GM18517 (cell line): Measurements from ENCODE around the gene RGS6.

Experiments used
- ATAC-seq: cut with Tn5 transposase; IDR thresholded peaks from one replicate; pipeline ENCODE4 v1.9.1; 2021; ENCODE audit warnings: mild to moderate bottlenecking, moderate library complexity; ENCODE audit not compliant: unreplicated experiment

The RGS6 gene

DNA sequence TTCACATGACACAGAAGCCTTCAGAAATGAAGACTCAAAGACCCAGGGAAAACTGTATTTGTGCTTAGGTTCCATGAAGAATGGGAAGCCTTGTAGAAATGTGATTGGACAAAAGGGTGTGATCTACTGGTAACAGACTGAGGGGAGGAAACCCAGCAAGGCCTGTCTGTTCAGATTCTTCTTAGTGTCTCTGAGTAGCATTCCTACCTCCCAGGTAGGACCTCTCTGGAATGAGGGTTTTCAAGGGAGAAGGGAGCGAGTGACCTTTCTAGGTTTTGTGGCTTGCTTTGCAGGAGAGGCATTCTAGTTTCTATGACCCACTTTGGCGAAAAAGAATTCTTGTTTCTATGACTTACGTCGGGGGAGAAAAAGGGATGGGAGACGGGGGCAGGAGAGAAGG, 560.0 kb downstream of the RGS6 start:
- ATAC-seq = no peak

DNA sequence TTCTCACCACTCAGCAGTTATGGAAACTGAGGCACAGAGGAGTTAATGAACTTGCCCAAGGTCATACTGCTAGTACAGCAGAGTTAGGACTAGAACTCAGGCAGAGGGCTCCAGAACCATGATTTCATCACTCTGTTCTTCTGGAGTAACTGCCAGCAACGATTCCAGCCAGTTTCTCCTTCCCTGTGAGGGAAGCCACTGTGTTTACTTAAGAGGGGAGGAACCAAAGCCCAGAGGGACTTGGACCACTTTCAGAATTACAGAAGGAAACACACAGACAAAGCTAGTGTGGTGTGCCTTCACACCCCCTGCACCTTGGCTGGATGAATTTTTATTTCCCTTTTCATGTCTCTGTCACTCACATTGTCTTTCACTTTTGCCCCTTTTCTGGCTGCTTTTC, 563.4 kb downstream of the RGS6 start:
- ATAC-seq = no peak

DNA sequence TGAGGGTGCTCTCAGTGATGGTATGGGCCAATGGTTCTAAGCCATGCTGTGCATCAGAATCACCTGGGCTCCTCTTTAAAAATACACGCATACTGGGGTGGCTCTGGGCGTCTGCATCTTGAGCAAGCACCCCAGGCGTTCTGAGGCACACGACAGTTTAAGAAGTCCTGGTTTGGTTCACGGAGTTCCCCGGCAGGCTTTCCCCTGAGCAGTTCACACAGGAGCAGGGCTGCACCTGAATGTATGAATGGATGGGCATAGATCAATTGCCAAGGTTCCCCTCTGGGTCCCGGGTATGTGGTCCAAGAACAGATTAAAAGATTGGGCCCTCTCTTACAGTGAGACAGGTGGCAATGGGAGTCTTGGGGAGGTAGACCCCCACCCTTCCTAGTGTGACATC, 566.4 kb downstream of the RGS6 start:
- no peak for ATAC-seq

DNA sequence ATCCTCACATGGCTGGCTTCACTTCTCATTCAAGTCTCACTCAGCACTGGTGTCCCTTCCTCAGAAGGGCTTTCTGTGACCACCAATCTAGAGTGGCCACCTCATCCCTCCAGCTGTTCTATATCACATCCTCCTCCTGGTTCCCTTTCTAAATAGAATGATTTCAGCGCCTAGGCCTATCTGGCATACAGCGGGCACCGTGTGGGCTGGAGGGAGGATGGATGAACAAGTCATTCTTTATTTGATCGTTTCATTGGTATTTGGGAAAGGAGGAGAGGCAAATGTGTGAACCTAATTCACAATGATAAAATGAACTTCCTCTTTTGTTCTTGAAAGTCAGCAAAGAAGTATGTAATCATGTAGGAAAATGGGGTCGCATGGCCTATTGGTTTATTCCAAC, 567.5 kb downstream of the RGS6 start:
- no peak for ATAC-seq

DNA sequence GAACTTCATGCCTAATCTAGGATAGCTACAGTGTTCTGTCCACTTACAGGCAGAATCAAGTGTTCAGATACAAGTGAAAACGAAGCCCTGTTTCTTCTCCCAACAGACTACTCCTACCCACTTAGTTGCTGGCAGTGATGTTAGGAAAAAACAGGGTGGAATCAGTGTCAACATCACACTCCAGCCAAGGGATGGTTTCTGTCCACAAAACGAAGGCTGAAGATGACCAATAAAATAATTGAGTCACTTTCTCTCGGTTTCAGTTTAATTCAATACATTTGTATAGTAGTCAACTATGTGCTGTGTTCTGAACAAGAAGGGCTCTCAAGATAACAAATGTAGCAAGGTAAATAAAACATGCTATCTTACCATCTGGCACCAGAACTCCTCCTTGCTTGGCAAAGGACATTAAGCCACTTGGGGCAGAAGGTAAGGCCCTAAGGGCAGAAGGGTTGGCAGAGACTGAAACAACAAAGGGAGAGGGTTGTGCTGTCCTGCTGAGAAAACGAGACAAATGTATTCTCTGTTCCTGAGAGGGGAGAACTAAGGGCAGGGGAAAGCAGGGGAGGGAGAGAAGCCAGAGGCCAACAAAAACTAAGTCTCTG, 568.1 kb downstream of the RGS6 start:
- ATAC-seq = no peak

DNA sequence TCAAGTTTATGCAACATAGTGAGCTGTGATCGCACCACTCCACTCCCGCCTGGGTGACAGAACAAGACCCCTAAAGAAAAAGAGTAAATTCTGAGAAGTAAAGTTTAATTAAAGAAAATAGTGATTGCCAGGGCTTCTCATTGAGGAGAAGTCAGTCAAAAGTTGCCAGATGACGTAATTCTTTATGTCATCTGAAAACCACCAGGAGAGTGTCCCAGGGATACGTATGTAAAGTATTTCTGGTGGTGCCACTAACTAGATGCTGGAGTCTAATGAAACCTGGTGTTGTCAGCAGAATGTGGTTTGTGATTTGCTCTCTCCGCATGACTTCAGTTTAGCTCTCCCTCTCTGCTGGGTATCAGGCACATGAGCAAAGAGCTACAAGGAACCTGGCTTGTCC, 569.2 kb downstream of the RGS6 start:
- ATAC-seq = no peak

DNA sequence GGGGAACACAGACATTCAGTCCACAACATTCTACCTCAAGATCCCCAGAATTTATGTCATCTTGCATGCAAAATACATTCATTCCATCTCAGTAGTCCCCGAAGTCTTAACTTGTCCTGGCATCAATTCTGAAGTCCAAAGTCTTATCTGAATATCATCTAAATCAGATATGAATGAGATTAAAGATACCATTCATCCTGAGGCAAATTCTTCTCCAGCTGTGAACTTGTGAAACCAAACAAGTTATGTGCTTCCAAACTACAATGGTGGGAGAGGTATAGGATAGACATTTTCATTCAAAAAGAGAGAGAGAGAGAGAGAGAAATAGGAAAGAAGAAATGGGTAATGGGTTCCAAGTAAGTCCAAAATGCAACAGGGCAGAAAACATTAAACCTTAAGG, 571.0 kb downstream of the RGS6 start:
- ATAC-seq = no peak

DNA sequence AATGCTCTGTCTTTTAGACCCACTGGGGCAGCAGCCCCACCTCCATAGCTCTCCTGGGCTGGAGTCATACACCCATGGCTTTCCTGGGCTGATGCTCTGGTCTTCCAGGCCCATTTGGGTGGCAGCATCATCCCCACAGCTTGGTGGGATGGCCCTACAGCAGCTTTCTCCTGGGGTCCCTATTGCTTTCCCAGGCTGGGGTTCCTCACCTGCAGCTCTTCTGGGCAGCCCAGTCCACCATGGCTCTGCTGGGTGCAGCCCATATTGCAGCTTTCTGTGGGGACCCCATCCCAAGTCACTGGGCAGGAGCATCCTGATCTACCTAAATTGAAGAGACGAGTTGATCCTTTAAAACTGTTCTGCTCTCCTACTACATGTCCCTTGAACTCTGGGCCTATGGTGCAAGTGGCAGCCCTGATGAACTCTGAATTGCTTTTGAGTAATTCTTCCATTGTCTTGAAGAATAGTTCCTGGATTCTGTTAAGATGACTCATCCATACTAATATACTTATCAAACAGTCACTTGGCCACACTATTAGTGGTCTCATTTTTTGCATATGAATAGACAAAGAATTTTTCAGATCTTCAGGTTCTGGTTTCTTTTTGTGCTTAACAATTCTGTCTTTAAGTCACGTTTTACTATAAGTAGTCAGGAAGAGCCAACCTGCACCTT, 571.6 kb downstream of the RGS6 start:
- ATAC-seq = no peak

DNA sequence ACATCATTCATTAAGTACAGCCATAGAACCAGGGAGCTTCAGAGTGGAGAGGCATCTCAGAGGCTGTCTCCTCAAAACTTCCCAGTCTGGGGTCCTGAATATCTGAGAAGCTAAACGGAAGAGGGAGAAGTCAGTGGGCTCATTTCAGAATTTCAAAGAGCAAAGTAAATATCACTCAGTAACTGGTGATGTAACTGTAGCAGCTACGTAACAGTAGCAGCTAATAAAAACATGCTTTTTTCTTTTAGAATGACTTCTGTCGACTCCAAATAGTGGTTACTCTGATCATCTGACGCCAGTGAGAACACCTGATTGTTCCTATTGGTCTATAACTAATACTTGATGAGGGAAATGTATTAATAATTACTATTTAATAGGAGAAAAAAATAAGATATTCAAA, 578.3 kb downstream of the RGS6 start:
- no peak for ATAC-seq

DNA sequence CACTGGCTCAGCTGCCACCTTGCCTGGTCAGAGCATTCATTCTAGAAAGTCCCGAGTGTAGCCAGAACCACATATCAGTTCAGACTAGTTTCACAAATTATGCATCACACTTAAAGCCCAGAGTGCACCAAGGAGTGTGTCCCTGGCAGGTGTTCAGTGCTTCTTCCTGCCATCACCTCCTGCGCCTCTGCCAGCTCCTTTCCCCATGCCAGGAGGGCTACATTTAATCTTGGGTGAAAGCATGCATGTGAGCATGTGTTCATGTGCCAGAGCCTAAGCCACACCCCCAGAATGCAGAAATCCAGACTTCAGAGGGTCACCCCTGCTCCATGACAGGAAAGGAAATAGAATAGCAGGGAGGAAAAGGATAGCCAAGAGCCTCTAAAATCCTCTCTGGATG, 580.1 kb downstream of the RGS6 start:
- ATAC-seq = no peak

DNA sequence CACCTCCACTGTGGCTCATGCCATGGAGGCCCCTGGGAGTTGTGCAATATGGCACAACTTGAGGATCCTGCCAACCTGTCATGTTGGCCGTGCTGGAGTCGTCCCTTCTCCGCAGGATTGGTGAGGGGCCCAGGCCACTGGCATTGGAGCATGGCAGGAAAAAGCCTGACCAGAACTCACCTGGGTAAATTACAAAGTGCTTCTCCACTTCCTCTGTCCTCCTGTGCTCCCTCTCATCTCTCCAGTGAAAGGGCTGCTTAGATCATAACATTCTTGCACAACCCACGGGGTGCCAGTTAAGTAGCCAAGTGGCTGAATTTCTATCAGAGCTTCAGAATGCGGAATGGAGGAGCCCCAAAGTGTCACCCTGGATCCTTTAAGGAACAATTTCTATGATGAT, 580.7 kb downstream of the RGS6 start:
- no peak for ATAC-seq

DNA sequence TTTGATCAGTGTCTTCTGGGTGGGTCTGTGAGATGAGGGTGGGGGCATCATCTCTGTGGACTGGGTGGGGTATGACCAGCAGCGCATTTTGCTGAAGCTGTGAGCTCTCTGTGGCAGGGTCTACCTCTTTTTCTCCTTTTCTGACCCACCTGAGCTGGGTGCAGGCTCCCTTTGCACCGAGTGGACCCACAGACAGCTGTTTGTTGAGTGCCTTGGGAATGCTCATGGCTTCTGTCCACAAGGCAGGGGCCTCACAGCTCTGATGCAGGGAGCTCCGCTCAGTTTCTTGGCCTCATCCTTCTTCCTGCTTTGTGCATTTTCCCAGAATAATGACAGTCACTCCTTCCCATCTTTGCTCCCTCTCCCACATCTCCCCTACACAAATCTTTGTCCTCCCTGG, 581.1 kb downstream of the RGS6 start:
- no peak for ATAC-seq

DNA sequence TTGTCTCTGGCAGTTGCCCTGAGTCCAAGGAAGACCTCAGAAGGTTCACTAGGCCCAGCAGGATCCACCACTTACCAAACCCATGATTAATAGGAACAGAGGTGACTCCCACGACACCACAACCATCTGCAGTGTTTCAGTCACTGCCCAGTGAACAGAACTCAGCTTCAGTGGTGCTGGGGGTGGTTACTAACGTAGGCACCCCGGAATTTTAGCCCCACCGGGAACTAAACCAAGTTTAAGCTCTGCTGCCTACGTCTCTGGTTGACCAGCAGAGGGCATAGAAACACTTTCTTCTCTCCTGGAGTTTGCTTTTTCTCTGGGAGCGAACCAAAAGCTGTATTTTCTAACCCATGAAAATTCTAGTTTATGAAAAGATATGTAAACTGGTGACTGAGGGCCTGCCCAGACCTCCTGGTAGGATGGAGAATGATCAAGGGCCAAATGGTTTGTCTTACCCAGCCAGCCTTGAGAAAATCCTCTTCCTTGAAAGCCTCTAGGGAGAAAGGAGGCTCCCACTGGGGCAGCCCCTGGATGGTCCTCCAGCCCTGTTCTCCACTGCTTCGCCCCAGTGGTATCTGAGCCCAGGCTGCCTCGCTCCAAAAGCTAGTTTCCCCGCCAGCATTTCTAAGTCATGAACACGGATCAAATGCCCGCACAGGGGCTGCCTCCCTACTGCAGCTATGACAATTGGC, 581.9 kb downstream of the RGS6 start:
- ATAC-seq = no peak

DNA sequence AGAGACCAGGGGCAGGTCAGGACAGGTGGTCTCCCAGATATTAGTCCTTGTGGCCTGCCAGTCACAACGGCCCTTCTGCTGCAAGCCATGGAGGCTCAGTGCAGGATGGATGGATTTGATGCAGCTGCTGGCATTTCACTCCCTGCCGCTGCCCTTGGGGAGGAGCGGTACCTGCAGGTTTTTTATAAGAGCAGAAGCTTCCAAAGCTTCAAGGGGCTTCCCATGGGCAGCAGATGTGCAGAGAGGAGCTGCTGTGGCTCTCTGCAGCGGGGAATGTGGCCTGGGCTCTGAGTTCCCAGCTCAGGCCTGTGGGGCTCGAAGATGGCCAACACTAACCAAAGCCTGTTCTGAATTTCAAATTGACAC, 582.4 kb downstream of the RGS6 start:
- no peak for ATAC-seq

DNA sequence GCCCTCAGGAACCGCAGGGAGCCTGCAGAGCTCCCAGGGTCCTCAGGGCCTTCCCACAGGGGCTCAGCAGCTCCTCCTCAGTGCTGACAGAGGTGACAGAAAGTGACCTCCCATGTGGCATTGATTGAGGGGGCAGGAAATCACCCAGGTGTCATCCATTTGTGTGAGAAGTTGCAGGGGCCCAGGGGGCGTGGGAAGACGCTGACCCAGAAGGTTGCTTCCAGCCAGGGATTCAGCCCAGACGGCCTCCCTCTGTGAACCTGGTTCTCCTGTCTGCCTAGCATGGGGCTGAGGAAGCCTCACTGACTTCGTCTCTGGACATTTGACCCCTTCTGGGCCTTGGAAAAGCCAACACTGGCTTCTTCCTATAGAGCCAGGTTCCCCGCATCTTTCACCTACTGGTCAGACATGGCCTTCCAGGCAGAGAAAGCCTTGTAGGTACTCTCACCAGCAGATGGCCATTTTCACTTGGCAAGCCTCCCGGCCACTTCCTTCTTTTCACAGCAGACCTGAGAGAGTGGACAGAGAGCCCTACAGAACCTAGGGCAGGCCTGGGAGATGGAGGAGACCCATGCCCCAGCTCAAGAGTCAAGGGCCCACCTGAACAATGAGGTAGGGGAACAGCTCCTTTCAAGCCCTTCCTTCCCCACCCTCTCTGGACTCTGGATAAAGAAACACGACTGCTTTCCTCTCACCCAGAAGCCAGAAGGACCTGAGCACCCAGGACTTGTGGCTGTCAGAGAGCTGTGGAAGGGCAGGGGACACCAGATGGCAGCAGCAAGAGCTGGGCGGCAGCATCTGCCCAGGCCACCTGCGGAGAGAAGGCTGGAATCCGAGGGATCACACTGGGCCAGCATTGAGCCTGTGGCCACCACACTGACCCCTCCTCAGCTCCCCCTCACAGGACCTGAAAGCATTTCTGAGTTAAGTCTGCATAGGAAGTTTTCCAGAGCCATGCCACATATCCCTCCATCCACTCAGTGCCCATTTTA, 583.8 kb downstream of the RGS6 start:
- no peak for ATAC-seq

DNA sequence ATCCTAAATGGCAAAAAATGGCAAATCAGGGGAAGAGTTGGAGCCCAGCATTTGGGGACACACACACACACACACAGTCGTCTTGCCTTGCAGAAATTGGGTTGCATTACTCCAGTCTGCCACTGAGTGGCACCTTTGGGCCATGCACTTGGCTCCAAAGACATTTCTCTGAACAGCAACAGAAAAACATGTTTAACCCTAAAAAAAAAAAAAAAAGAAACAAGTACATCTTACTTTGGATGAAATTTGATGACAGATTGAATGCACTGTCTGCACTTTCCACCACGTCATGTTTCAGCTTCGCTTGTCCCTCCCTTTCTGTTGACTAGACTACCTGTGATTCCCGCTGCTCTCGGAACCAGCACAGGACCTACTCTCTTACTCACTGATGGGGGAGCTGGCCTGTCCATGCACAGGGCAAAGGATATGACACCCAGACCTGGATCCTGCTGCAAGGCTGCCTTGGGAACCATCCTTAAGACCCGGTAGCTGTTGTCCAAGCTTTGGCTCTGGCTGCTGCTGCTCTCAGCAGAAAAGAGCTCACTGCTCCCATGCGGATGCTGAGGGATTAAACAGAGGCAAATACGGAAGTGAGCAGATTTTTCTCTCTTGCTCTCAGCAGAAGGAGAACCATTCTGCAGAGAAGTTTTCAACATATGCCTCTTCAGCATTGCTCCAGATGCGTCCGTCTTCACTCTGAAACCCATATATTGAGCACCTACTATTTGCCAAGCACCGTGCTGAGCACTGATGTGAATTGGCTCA, 584.9 kb downstream of the RGS6 start:
- ATAC-seq = no peak

DNA sequence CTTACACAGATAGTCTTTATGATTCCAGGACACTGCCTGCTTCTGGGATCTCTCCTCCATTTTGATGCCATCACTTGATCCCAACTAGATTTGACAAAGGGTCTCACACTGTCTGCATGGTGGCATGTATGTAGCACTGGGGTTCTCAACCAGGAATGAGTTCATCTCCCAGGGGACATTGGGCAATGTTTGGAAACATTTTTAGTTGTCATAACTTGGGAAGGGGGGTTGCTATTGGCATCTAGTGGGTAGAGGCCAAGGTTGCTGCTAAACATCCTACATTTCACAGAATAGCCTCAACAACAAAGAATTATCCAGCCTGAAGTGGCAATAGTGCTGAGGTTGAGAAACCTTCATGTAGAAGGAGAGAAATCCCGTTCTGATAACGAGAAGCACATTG, 585.5 kb downstream of the RGS6 start:
- ATAC-seq = no peak

DNA sequence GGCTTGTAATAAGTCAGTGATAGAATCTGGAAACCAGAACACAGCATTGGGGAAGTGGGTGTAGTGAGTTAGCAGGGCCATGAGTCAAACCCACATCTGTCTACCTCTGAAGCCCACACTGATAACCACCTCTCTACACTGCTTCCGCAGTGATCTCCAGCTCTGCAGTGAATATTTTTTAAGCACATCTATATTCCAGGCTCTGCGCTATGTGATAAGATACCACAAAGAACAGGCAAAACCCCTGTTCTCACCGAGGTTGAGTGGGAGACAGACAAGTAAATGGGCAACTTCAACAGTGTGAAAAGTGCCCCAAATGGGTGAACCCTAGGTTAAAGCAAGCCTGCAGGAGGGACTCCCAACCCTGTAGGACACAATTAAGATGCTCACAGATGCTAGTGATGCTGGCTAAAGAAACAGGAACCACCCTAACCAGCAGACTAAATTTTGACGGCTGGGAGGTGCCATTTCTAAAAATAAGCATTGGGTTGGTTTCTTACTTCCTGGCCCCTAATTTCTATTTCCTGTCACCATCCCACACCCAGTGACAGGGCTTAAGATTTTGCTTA, 586.7 kb downstream of the RGS6 start:
- peak; percentile 49 for ATAC-seq

DNA sequence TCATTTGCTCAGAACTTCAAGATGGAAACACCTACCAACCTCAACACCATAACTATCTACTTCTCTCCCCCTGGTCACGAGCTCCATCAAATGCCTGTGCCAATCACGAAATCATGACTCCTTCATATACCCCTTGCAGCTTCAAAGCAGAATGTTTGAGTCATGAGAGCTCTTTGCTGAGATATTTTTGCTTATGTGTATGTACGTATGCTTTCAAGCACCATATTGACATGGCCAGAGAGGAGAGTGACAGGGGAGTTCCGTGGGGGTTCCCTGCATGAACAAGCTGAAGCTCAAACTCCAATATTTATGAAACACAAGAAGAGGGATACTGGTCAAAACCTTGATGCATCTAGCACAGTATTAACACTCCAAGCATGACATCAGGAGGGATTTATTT, 587.3 kb downstream of the RGS6 start:
- ATAC-seq = peak; percentile 21

DNA sequence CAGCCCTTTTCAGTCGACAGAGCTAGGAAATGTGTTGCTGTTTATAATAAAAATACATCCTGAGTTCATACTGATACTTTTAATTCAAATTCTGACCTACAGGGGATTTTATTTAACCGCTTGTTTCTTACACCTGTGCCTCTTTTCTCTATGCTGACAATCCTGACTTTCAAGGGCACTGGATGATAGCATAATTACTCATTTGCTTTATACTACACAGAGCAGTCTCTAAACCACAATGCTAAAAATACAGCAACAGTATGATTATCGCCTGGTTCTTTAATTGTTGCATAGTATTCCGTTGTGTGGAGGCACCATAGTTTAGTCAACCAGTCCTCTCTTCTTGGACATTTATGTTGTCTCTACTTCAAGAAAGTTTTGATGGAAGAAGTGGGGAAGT, 588.8 kb downstream of the RGS6 start:
- no peak for ATAC-seq
